Renal cortex interstitium (tissue), 11 donors: ENCODE data around the gene ARL15. TPM values are rescaled to one million over a fixed set of nuclear protein-coding genes. Genes with fewer than 3 reads are reported as not detected.
A peak's percentile ranks its signal among the peaks of the same experiment; 100 is the strongest.

Experiments used
- DNase-seq, 11 donors: peaks; one replicate each; pipeline ENCODE4 v3.0.0-alpha.2; 2013; ENCODE audit warnings: low read depth in 9 of 11, low spot score in 4 of 11; ENCODE audit errors: extremely low read depth in 1 of 11
- polyA plus RNA-seq, 3 donors: library from polyadenylated mRNA; unstranded; fragments of 120-200 nt; gene quantifications; one replicate each; pipeline ENCODE4 v1.2.1, GENCODE V29; 2013; ENCODE audit not compliant: insufficient read length in 3 of 3

Gene ARL15
- polyA plus RNA-seq, 3 donors: 27.3 to 30.9 (median 30.0) TPM

DNA sequence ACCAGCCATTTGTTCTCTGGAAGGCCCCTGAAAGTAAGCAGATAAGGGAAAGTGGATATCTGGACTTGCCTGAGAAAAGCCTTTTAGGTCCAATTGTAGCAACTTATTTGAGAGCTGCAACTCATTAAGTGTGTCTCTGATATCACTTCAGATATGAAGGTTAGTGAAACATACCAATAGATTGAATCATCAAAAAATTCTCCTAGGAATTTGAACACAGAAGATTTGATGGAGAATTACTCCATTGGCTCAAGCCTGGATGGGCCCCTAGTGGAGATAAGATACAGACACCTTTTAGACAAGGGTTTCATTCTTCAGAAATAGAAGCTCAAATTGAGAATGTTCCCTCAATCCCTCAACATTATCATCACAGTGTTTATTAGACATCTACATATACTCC is 393.3 kb downstream of the ARL15 start:
- no peak for DNase-seq

DNA sequence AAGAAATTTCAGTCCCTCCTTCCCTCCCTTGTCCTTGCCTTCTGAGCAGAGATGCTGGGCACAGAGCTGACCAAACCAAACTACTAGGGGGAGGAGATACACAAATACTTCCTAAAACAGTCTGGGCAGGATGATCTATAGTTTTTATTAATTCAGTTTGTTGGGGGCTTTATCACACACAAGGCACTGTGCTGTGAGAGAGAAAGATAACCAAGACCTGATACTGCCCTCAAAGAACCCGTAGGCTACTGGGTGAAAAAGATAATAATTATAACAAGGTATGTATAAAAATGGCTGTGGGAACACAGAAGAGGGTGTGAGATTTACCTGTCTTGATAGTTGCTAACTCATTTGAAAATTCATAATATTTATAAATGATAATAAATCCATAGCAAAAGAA is 395.3 kb downstream of the ARL15 start:
- DNase-seq: no peak

DNA sequence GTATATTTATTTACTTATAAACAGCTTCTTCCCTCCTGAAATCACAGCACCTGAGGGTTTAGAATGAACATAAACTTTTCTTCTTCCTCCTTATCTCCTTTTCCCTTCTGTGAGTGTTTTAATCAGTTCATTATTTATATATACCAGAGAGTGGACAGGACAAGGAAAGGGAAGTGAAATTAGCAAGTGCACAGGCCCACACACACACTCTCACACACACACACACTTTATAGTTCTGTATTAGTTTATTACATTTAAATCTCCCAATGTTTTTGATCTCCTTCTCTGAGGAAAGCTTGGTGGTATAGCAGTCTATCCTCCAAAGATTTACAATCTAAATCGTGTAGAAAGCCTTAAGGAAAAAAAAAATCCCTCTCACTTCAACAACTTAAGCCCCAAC is 396.4 kb downstream of the ARL15 start:
- DNase-seq: no peak

DNA sequence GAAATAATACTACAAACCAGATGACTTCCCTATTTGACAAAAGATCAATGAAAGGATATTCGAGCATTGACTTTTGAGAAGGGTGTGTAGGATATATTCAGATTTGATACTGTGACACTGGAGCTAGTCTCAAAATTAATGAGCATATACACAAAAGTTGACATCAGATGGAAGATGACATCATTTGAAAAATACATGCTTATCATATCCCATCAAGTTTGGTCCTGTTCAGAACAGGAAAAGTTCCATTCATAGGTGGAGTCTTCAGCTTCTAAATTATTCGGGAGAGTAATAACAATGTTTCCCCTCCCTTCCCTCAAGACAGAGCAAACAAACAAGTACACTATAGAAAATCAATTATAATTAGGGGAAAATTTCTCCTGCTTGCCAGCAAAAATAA is 401.6 kb downstream of the ARL15 start:
- DNase-seq: no peak

DNA sequence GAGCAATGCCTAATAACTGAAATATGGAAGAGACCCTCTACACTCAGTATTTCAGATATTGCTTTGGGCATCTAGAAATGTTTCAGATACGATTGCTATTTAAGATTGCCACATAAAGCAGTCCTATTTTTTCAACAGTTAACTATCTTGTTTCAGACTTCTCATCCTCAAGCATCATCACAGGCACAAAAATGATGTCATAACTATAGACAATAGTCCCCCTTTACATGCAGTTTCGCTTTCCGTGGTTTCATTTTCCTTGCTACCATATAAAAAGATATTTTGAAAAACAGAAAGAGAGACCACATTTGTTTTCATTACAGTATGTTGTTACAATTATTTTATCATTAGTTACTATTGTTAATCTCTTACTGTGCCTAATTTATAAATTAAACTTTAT is 402.5 kb downstream of the ARL15 start:
- DNase-seq: no peak

DNA sequence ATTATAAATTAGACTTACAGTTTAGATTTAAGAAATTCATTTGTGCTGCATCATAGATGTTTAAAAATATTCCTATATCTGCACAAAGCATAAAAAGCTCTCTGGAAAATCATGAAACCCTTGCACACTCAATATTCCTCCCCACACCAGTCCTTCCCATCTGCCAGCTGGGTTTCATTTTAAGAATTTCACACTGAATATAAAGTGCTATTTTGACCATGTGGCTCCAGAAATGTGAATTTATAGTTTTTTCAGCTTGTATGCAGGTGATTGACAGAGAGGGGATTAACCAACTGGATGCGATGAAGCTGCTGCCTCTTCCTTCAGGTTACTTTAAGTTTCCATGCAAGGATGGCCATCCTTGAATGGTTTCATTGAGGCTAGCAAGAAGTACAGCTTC is 403.6 kb downstream of the ARL15 start:
- no peak for DNase-seq

DNA sequence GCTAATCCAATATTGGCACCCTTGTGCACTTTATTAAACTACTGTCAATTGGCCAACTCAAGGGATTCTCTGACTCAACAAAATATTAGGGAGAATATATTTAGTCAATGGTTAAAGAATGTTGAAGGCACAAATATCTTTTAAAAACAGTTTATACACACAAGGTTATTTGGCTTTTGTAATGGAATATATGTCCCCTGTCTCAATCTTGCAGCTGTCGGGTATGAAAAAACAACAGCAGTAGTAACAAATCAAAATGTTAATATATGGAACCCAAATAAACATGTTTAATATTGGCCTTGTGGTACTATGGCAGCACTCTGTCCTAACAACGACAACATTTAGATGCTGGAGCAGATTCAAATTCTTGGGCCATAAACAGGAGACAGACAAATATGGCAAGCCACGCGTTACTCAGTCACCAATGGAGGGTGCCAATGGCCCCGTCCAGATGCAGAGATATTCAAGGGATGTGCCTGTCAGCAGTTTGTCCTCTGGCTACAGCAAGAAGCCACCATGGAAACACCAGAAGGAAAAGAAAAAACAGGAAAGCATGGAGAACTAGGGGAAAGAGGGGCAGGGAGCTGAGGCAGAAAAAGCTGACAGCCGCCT is 408.0 kb downstream of the ARL15 start:
- no peak for DNase-seq

DNA sequence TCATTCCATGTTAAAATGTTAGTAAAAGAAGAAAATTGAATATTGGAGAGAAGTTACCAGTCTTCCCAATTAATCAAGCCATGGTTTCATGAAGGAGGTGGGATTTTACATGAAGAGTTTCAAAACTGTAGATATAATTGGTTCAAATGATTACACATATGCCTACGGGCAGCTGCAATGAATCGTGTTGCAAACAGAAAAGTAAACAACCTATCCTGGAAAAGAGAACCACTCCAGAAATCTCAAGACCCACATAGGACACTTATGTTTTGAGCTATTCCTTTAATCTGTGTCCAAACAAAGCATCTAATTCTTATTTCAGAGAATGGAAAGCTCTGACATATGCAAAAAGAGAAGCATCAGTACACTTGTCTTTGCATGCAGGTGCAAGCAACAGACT is 409.7 kb downstream of the ARL15 start:
- DNase-seq: no peak

DNA sequence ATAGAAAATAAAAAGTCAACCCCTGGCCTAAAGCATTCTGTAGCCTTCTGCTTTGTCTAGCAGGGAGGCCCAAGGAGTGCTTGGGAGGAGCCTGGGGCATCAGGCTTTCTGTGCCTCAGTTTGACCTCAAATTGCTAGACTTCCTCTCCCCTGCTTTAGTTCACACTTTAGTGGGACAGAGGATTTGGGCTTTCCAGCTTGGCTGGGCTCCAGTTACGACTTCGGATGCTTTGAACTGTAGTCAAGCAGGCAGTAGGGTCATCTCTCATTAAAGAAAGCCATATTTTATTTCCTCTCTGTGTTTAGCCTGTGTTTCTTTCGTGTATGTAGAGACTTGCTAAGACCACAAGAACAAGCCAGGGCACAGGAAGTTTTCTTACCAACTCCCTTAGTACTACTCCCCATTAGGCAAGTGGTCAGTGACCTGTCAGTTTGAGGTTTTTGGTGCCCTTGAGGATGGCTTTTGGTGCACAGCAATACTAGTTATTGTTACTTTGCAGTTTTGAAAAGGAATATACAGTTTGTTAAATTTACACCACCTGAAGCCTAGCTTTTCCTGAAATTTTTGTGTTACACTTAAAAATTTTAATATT is 415.2 kb downstream of the ARL15 start:
- DNase-seq: peak in 10 of 11 donors; percentile 10 to 52 (median 32)

DNA sequence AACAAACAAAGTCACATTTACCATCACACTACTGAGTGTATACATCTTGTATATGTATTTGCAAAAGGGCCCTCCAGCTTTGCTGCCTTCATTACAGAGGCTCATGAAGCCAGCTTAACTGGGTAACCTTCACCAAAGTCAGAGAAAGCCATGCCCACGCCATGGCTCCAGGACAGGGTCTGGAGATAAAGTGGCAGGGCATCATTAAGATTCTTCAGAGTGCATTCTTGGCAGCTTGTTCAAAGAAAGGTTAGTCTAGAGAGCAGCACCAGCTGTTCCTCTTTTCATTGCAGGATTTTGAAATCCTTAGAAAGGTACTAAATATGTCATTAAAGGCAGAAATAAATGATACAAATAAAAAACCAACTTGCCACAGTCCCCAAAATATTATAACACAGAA is 416.7 kb downstream of the ARL15 start:
- no peak for DNase-seq

DNA sequence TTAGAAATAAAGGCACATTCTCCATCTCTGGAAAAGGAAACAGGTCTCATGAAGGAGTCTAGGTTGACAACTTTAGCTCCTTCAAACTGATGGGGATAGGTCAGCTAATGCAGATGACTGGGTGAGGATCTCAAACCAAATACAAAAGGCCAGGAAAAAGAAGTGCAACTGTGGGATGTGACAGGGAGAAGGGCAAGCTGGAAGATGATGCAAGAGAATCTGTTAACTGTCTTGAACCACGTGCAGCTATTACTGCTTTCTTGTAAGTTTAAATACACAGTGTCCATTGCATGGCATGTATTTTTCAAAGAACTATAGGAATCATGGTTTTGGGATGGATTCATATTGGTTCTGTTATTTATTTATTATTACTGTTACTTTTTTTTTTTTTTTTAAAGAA is 418.1 kb downstream of the ARL15 start:
- DNase-seq: no peak

DNA sequence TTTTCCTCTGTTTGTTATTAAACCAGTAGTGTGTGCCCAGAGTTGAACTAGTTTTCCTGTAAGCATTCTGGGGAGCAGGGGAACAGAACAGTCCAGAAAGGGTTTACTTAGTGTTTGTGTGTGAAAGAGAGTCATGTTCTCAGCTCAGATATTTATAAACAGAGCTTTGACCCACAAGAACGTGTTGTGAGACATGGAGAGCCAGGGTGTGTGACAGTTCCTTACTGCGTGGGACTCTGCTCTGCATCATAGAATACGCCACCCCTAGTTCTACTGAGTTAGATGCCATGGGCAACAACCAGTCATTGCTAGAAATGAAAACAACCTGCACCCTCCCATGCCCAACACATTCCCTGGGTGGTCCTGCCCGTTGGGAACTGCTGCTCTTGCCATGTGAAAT is 419.2 kb downstream of the ARL15 start:
- DNase-seq: no peak

DNA sequence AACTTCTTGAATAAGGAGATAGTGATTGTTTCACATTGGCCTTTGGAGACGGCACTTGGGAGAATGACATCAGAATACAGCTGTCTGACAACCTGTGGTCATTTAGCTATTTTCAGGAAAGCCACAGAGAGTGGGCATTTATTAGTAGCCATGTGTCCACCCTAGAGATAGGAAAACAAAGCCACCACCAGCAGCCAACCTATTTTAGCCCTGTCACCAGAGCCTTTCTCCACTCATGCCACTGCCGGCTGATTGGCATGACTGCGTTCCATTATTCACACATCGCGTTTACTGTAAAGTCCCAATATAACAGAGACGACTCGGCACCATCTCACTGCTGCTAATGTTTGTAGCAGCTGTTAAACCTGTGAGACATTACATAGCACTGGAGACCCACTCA is 419.9 kb downstream of the ARL15 start:
- DNase-seq: no peak

DNA sequence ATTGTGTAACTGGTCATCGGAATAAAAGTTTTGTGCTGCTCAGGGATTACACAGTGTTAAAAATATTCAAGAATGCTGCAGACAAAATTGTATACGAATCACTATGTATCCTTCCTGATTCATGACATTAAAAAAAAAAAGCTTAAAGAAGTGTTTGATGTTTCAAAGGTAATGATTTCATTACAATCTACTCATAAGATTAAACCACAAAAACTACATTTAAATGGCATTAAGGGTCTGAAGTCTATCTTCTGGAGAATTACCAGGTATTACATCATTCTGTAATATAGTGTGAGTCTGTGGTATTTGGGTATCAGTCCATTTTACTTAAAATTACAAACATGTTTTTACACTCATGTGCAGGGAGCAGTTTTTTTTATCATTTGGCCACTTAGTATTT is 425.5 kb downstream of the ARL15 start:
- DNase-seq: no peak

DNA sequence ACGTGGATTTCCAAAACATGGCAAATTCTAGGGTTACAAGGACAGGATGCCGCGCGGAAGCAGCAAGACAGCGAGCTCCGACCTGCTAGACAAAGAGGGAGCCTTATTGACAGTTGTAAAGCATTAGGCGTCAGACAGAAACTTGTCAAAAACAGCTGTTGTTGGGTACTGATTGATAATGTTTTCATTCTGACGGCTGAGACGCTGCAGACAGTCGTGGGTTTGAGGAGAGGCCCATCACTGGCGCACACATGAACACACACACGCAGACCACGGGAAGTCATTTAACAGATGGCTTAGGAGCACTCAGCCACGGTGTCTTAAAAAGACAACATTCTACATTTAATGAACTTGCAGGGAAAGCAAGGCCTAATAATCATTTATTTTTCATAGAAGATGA is 426.0 kb downstream of the ARL15 start:
- DNase-seq: no peak

DNA sequence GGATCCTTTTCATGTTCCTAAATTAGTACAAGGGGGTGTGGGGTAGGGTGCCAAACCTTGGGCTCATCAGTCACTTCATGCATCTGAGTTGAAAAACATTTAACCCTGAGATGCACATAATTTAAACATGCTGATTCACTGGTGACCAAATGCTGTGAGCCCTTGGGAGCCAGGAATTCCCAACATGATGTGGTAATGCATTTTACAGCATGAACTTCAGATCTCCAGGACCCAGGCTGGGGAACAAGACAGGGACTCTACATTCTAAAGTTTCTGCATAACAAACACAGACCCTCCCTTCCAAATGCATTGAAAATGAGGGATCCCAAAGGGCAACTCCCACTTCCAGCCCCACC is 427.7 kb downstream of the ARL15 start:
- DNase-seq: no peak

DNA sequence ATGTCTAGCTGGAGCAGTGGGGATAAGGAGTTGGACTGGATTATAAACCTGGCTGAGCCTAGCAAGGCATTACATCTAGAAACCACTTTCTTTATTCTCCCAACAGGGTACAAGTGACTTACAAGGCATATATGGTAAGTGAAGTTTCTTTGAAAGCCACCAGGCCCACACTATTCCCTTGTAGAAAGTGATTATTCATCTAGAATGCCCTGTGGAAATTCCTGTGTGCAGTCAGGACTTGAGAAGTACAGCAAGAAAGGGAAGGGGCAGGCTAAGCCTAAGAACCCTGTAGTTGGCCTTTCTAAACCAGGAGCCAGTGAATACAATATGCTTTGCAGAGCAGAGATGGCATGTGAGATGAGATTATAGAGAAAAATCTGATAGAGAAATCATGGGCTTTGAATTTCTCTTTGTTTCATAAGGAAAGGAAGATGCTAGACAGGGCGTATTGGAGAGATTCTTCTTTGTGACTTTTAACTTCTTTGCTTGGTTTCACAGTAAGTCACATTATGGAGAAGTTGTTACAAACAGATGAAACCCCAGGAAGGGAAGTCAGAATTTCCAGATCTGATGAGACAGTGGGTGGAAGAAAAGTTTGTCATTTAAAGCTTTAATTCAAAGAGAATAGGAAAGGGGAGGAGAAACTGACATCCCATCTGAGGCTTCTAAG is 428.2 kb downstream of the ARL15 start:
- no peak for DNase-seq

DNA sequence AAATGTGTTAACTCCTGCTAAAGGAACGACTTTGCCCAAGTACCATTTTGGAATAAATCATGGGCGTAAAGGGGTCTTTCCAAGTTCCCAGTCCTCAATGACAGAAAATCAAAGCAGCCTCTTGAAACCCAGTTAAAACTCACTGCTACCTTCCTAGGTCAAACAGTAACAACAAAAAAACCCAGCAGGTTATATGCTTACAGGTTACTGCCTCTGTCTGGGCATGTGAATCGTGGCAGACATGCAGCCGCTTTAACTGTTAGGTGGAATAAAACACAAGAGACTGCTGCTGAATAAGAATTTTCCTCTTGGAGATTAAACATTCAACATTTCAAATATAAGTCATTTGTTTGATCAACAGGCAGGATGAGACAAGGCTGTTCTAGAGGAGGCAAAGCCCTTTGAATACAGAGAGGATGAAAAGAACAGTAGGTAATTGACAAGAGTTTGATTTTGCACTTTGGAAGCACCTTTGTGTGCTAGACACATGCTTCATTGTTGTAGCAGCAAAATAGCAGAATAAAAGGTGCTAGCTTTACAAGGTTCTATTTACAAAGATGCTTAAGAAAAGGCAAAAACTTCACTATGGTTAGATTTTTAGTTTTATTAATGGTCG is 430.6 kb downstream of the ARL15 start:
- DNase-seq: no peak

DNA sequence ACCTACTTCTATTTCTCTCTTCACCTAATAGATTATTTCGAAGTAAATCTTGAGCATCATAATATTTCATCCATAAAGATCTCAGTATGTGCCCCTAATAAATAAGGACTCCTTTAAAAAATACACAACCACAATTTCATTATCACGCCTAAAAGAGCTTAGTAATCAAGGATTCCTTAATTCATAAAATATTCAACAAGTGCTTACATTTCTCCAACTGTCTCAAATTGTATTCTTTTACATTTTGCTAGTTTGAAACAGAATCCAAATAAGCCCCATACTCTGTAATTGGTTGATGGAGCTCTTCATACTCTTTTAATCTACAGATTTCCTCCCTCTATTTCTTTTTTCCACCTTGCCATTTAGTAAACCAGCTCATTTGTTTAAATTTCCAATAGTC is 432.4 kb downstream of the ARL15 start:
- no peak for DNase-seq

DNA sequence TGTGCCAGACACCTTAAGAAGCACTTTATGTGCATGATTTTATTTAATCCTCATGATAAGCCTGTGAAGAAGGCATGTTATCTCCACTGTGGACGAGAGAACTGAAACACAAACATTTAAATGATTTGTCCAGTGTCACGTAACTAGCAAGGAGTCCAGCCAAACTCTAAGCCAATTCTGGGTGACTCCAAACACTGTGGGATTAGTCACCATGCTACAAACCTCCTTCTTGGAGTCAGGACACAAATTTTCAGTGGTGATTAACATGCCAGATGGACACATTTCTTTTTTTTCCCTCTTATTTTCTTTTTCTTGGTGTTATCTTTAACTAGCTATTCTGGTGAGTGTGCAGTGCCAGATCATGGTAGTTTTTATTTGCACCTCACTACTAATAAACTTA is 433.1 kb downstream of the ARL15 start:
- DNase-seq: no peak

DNA sequence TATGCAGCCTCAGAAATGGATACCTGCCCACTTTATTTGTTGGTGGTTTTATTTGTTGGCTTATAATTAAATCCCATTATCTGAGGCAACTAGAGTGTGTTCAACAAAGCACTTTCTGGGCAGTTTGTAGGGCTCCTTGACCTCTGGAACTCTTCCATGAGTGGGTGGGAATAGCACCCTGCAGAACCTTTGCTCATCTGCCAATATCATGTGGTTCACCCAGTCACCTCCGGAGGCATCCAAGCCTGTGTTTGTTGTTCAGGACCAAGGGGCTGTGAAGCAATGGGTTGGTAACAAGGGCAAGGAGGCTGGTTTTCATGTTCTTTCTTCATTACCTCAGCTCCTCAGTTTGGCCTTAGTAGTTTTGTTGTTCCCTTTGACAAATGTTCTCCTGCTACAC is 436.0 kb downstream of the ARL15 start:
- DNase-seq: no peak
